Thymus (tissue), 11 donors: Measurements from ENCODE around the gene FAM98C. TPM values are rescaled to one million over a fixed set of nuclear protein-coding genes. Genes with fewer than 3 reads are reported as not detected.

ENCODE experiments used
- DNase-seq, 9 donors: peaks; one replicate each; pipeline ENCODE4 v3.0.0-alpha.2; 2013; ENCODE audit warnings: low spot score in 9 of 9, low read depth in 6 of 9, missing footprints in 1 of 9
- H3K27ac ChIP-seq, 2 donors: one replicate each; pipeline ENCODE4 v1.5.1; 2013; ENCODE audit warnings: control low read depth in 1 of 2, low read depth in 1 of 2, low read length in 1 of 2, mild to moderate bottlenecking in 1 of 2, moderate library complexity in 1 of 2
- H3K27me3 ChIP-seq, 2 donors: one replicate each; pipeline ENCODE4 v1.5.1; 2013; ENCODE audit warnings: low read length in 1 of 2; ENCODE audit not compliant: control insufficient read depth in 2 of 2, insufficient read depth in 1 of 2
- H3K36me3 ChIP-seq, 2 donors: one replicate each; pipeline ENCODE4 v1.5.1; 2013; ENCODE audit warnings: low read length in 1 of 2, mild to moderate bottlenecking in 1 of 2, moderate library complexity in 1 of 2; ENCODE audit not compliant: control insufficient read depth in 2 of 2, insufficient read depth in 2 of 2
- H3K4me1 ChIP-seq, 2 donors: one replicate each; pipeline ENCODE4 v1.5.1; 2013; ENCODE audit warnings: low read length in 2 of 2; ENCODE audit not compliant: control insufficient read depth in 2 of 2, insufficient read depth in 2 of 2
- H3K4me3 ChIP-seq, 2 donors: one replicate each; pipeline ENCODE4 v1.5.1; 2013; ENCODE audit warnings: low read length in 2 of 2, control low read depth in 1 of 2, mild to moderate bottlenecking in 1 of 2
- H3K9me3 ChIP-seq, 2 donors: one replicate each; pipeline ENCODE4 v1.5.1; 2013; ENCODE audit warnings: low read length in 1 of 2, mild to moderate bottlenecking in 1 of 2; ENCODE audit not compliant: control insufficient read depth in 2 of 2, insufficient read depth in 1 of 2
- WGBS: extraction: QIAGEN DNeasy Blood & Tissue Kit; methylation state at CpG from one replicate; pipeline ENCODE4 v1.1.7; 2013; 5-methylcytosine and 5-hydroxymethylcytosine counted together
- polyA plus RNA-seq: library from polyadenylated mRNA; stranded (reverse); fragments of 200-250 nt; gene quantifications from one replicate; pipeline ENCODE4 v1.2.3, GENCODE V29; 2013
- total RNA-seq: library from RNA; stranded (reverse); fragments of 120-200 nt; gene quantifications from one replicate; pipeline ENCODE4 v1.2.4, GENCODE V29; 2013
- donor health status: healthy.

The FAM98C gene
- total and polyA plus RNA-seq, 2 donors, result 12.6 to 22.0 TPM

- no peak for DNase-seq
- Histone ChIP-seq H3K27me3 (peaks cover 2 to 5% of the 10 kb centered on the region in 2 donors), H3K36me3 (no peaks in the 10 kb centered on the region), H3K9me3 (no peaks in the 10 kb centered on the region), H3K4me1 (peaks cover 0 to 7% of the 10 kb centered on the region in 2 donors), H3K27ac (no peak overlapping the region), H3K4me3 (no peak overlapping the region)
- WGBS, result 94% methylated on average over 11 of the region's 11 CpGs
Measured at GRCh38 chr19:38412961-38413360, 10.1 kb downstream of the FAM98C start.

GRCh38 chr19:38413416-38413815 is 10.5 kb downstream of the FAM98C start:
- Histone ChIP-seq H3K9me3 (peaks cover 0 to under 1% of the 10 kb centered on the region in 2 donors), H3K27ac (no peak overlapping the region), H3K4me1 (peaks cover 0 to 8% of the 10 kb centered on the region in 2 donors), H3K27me3 (peaks cover 3 to 9% of the 10 kb centered on the region in 2 donors), H3K4me3 (no peak overlapping the region), H3K36me3 (no peaks in the 10 kb centered on the region)
- WGBS, result 95% methylated on average over 6 of the region's 6 CpGs
- DNase-seq, result no peak

GRCh38 chr19:38417146-38417543 is 14.3 kb downstream of the FAM98C start:
- WGBS, result 88% methylated on average over 8 of the region's 8 CpGs
- no peak for DNase-seq
- peaks cover 4 to 16% of the 10 kb centered on the region in 2 donors for H3K27me3 ChIP-seq
- peaks cover 0 to 8% of the 10 kb centered on the region in 2 donors for H3K4me1 ChIP-seq
- no peak overlapping the region for H3K4me3 ChIP-seq
- H3K27ac ChIP-seq, result no peak overlapping the region
- H3K36me3 ChIP-seq, result no peaks in the 10 kb centered on the region
- peaks cover 0 to 1% of the 10 kb centered on the region in 2 donors for H3K9me3 ChIP-seq

GRCh38 chr19:38417544-38418506 is 14.9 kb downstream of the FAM98C start:
- Histone ChIP-seq H3K36me3 (no peaks in the 10 kb centered on the region), H3K4me3 (peak overlapping the region in 1 of 2 donors; percentile 34), H3K27me3 (peaks cover 4 to 16% of the 10 kb centered on the region in 2 donors), H3K4me1 (peaks cover 0 to 8% of the 10 kb centered on the region in 2 donors), H3K27ac (no peak overlapping the region), H3K9me3 (peaks cover 0 to 1% of the 10 kb centered on the region in 2 donors)
- DNase-seq, result peak in 2 of 9 donors; percentile 30 to 56
- WGBS, result 22% methylated on average over 49 of the region's 49 CpGs

- Histone ChIP-seq H3K27me3 (peaks cover 2 to 23% of the 10 kb centered on the region in 2 donors), H3K4me1 (peaks cover 0 to 16% of the 10 kb centered on the region in 2 donors), H3K27ac (no peak overlapping the region), H3K4me3 (no peak overlapping the region), H3K9me3 (peaks cover 0 to 1% of the 10 kb centered on the region in 2 donors), H3K36me3 (no peaks in the 10 kb centered on the region)
- no peak for DNase-seq
- 95% methylated on average over 9 of the region's 9 CpGs for WGBS
Measured at GRCh38 chr19:38420935-38421334, 18.0 kb downstream of the FAM98C start.

DNA sequence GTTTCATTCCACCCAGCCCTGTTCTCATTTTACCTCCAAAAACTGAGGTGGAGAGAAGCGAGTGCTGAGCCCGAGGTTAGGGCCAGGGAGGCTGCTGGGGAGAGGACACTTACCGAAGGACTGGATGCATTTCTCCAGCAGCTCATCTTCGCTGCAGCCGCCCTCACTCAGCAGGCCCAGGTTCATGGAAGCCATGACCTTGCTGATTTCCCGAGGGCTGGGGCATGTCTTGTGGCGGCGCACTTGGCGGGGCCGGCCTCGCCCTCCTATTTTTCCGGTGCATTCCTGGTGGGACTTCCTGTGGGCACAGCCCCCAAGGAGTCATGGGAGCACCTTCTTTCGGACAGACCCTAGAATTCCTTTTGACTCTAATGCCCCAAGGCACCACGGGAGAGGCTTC is 19.0 kb downstream of the FAM98C start:
- H3K27me3 ChIP-seq, result peaks cover 2 to 23% of the 10 kb centered on the region in 2 donors
- H3K36me3 ChIP-seq, result no peaks in the 10 kb centered on the region
- no peak overlapping the region for H3K4me3 ChIP-seq
- no peak overlapping the region for H3K27ac ChIP-seq
- peaks cover 0 to 1% of the 10 kb centered on the region in 2 donors for H3K9me3 ChIP-seq
- peaks cover 0 to 19% of the 10 kb centered on the region in 2 donors for H3K4me1 ChIP-seq
- no peak for DNase-seq
- WGBS, result 95% methylated on average over 14 of the region's 14 CpGs

GRCh38 chr19:38422438-38422837 is 19.5 kb downstream of the FAM98C start:
- Histone ChIP-seq H3K4me1 (peaks cover 0 to 17% of the 10 kb centered on the region in 2 donors), H3K27me3 (peaks cover 2 to 23% of the 10 kb centered on the region in 2 donors), H3K36me3 (no peaks in the 10 kb centered on the region), H3K9me3 (peaks cover 0 to 1% of the 10 kb centered on the region in 2 donors), H3K4me3 (no peak overlapping the region), H3K27ac (no peak overlapping the region)
- DNase-seq, result no peak
- WGBS, result 97% methylated on average over 7 of the region's 7 CpGs

DNA sequence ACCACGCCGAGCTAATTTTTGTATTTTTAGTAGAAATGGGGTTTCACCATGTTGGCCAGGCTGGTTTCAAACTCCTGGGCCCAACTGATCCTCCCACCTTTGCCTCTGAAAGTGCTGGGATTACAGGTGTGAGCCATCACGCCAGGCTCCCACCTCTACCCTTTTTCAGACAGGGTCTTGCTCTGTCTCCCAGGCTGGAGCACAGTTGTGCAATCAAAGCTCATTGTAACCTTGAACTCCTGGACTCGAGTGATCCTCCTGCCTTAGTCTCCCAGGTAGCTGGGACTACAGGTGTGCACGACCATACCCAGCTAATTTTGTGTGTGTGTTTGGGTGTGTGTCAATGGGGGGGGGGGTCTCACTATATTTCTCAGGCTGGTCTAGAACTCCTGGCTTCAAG is 21.4 kb downstream of the FAM98C start:
- Histone ChIP-seq H3K27me3 (peaks cover 0 to 13% of the 10 kb centered on the region in 2 donors), H3K4me3 (no peak overlapping the region), H3K27ac (no peak overlapping the region), H3K36me3 (no peaks in the 10 kb centered on the region), H3K4me1 (peaks cover 0 to 11% of the 10 kb centered on the region in 2 donors), H3K9me3 (no peaks in the 10 kb centered on the region)
- no peak for DNase-seq
- WGBS, result 95% methylated on average over 5 of the region's 5 CpGs

DNA sequence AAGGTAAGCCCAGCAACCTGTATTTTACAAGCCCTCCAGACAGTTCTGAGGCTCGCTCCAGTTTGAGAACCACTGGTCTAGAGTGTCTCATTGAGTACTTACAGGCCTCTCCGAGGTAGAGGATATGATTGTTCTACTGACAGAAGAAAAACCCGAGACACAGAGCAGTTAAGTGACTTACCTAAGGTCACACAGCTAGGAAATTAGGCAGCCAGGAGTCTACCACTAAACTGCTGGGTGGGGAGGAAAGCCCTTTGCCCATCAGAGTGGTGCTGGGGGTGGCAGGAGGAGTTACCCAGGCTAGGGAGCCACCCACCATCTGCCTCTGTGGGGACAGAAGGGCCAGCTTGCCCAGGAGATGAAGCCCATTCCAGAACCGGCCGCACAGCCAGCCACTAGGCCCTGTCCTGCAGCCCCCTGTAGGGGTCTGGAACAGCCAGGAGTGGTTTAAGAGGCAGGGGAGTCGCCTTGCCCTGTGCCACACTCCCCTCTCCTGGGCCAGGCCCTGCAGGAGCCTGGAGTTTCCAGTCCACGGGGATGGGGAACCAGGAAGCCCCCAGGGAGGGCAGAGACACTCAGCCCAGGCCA is 22.4 kb downstream of the FAM98C start:
- WGBS, result 81% methylated on average over 7 of the region's 7 CpGs
- H3K4me1 ChIP-seq, result peaks cover 0 to 11% of the 10 kb centered on the region in 2 donors
- no peaks in the 10 kb centered on the region for H3K9me3 ChIP-seq
- H3K4me3 ChIP-seq, result peak overlapping the region in 1 of 2 donors; percentile 16
- no peaks in the 10 kb centered on the region for H3K36me3 ChIP-seq
- no peak overlapping the region for H3K27ac ChIP-seq
- H3K27me3 ChIP-seq, result peaks cover 0 to 8% of the 10 kb centered on the region in 2 donors
- DNase-seq, result no peak
